Uterus (tissue), 2 donors: Measurements from ENCODE around the gene AKR1C8.
"Not testable (repeated sequence)": the region's sequence is repeated elsewhere in the genome, so short reads cannot be mapped to it uniquely, and the experiment has no call there.

Experiments used
- CTCF ChIP-seq, 4 experiments: fragments of 200-600 bp in 2 of 4; fragments of 450-650 bp in 2 of 4; sonication (generic) in 2 of 4; IDR thresholded peaks; one replicate each; pipeline ENCODE4 v1.5.1; 2016 to 2019; ENCODE audit warnings: antibody characterized with exemption in 4 of 4, mild to moderate bottlenecking in 2 of 4, moderate library complexity in 1 of 4
- POLR2A ChIP-seq, 2 donors: fragments of 450-650 bp; IDR thresholded peaks; one replicate each; pipeline ENCODE4 v1.6.1; 2016; ENCODE audit warnings: antibody characterized with exemption in 2 of 2, mild to moderate bottlenecking in 1 of 2, moderate library complexity in 1 of 2

- not testable (repeated sequence) for TF ChIP-seq CTCF, POLR2A (IDR thresholded peaks at IDR 0.05)
These were observed 75.1 kb downstream of the AKR1C8 start for GRCh38 chr10:5109861-5110260.
